GM12892 (cell line): ENCODE measurements around the gene GALNT7.
"Not testable (repeated sequence)": the region's sequence is repeated elsewhere in the genome, so short reads cannot be mapped to it uniquely, and the experiment has no call there.

Experiments used
- DNase-seq: peaks from one replicate; pipeline ENCODE4 v3.0.0; 2011; ENCODE audit not compliant: insufficient read length
- FAIRE-seq: peaks from 2 replicates; lab custom pipeline; 2011; peaks lifted over from hg19 to GRCh38; lab: Jason Lieb, UNC
- POLR2A ChIP-seq: IDR thresholded peaks from 2 replicates; pipeline ENCODE4 v1.6.1; 2011; ENCODE audit warnings: low read depth, low read length, control low read depth
- POLR2AphosphoS5 ChIP-seq: IDR thresholded peaks from 2 replicates; pipeline ENCODE4 v1.6.1; 2011; ENCODE audit warnings: low read depth, low read length, control low read depth
- TAF1 ChIP-seq: IDR thresholded peaks from 2 replicates; pipeline ENCODE4 v1.6.1; 2011; ENCODE audit warnings: low read depth, mild to moderate bottlenecking, control low read depth, low read length, borderline replicate concordance

GALNT7 gene

DNA sequence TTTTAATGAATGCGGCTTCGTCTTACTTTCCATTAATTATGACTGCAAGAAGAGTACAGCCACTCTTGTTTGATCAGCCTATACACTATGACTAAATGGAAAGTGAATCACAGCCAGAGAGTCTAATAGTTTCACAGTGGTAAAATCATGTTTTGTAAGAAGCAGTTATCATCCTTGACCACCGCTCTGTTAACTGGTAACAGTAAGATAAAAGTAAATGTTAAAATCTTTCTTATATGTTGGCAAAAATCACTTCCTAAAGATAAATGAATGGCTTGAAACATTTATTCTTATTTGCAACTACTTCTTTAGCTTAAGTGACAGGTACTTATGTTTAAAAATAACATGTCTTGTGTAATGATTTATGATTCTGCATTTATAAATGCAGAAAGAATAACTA lies 13.2 kb downstream of the GALNT7 start:
- no peak for FAIRE-seq
- TF ChIP-seq POLR2AphosphoS5 (no peak), POLR2A (no peak), TAF1 (no peak)
- no peak for DNase-seq

DNA sequence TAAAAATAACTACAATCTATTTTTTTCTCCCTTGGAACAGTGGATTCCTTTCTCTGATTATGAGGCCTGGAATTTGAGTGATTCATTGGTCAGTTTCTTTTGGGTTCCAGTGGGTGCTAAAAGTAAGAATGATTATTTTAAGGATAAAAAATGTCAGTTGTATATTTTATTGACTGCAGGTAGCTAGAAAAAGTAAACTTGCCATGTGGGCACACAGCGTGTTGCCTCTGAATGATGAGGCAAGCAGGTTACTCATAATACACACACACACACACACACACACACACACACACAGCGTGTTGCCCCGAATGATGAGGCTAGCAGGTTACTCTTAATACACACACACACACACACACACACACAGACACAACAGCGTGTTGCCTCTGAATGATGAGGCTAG lies 13.8 kb downstream of the GALNT7 start:
- DNase-seq = no peak
- no peak for FAIRE-seq
- no peak for TF ChIP-seq POLR2A
- no peak for TF ChIP-seq POLR2AphosphoS5
- no peak for TF ChIP-seq TAF1

DNA sequence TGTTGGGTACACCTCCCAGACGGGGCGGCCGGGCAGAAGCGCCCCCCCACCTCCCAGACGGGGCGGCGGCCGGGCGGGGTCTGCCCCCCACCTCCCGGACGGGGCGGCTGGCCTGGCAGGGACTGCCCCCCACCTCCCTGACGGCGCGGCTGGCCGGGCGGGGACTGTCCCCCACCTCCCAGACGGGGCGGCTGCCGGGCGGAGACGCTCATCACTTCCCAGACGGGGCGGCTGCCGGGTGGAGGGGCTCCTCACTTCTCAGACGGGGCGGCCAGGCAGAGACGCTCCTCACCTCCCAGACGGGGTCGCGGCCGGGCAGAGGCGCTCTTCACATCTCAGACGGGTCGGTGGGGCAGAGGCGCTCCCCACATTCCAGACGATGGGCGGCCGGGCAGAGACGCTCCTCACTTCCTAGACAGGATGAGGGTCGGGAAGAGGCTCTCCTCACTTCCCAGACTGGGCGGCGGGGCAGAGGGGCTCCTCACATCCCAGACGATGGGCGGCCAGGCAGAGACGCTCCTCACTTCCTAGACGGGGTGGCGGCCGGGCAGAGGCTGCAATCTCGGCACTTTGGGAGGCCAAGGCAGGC lies 15.1 kb downstream of the GALNT7 start:
- FAIRE-seq, DNase-seq: not testable (repeated sequence)

DNA sequence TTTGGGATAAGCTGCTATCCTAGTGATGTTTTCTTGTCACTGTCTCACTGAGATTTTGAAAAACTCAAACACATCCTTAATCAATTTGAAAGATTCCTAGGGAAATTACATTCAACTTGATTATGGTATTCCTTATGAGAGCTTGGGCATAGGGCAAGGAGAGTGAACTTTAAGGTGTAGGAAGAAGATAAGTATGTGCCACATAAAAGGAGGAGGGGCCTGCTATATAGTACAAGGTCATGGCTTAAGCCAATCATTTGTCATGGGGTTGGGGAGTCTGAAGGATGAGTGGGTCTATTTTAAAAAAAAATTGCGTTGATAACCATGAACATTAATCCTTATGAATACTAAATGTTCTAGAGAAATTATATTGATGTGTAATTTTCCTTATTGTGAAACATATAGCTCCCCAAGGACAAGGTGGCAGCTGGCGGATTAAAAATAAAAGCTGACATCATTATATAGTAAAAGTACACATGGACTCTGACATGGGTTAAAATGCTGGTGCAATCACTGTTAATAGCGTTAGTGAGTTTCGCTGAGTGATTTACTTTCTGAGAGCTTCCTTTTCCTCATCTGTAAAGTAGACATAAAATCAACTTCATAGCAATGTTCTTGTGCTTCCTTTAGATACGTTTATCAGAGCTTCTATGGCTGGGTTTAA lies 17.4 kb downstream of the GALNT7 start:
- FAIRE-seq = no peak
- TF ChIP-seq POLR2AphosphoS5 (no peak), TAF1 (no peak), POLR2A (no peak)
- DNase-seq = no peak

DNA sequence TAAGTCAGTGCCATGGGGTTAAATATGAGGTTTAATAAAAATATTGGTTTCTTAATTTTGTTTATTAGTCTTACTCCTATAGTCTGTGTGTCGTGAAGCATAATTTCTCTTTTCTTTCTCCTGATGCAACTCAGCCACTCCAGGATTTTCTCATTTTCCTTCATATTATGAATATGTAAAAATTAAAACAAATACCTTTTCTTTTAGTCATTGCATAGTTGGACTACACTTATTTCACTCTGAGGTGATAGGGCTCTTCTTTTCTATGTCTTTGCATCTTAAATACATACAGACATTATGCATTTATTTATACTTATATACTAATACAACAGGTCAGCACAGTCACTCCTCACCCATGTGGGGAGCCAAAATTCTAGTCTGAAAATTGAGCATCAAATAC lies 19.1 kb downstream of the GALNT7 start:
- DNase-seq (no peak), FAIRE-seq (no peak)
- no peak for TF ChIP-seq POLR2A

DNA sequence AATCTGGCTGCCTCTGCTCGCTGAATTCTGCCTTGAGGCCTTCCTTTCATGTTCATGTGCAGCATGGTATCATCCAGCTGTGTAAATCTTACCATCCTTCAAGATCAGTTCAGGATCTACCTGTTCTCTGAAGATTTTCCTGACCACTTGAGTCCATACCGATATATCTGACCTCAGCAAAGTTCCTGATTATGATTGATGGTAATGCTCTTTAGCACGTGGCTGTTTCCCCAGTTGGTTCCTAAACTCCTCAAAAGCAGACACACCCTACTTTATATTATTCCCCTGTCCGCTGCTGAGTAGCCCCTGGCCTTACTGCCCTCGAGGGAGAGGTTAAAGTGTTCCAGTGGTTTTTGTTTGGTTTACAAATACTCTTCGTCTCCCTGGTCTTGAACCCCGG lies 20.0 kb downstream of the GALNT7 start:
- FAIRE-seq = peak; percentile 56
- no peak for TF ChIP-seq TAF1
- no peak for TF ChIP-seq POLR2AphosphoS5
- TF ChIP-seq POLR2A = no peak
- DNase-seq = no peak

DNA sequence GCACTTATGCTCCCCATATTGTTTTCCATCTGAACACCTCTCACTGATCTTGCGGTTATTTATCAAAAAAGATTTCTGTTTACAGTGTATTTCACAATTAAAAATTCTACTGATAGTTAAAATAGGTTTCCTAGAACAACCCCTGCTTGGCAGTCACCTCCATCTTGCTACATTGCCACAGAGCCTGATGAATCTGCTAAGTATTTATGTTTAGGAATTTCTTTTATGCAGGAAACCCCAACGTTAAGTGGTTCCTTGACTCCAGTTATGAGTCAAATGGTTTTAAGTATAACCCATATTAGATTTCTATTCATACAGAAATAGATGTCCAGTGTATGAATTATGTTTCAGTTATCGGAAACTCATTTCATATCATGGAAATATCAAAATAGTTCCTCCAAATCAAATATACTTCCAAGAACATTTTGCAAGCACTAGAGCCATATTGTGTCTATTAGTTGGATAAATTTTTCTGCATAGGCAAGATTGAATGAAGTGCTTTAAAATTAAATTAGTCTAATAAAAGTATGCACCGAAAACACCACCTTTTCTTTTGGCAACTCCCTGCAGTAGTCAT lies 20.6 kb downstream of the GALNT7 start:
- no peak for DNase-seq
- FAIRE-seq = no peak
- no peak for TF ChIP-seq POLR2AphosphoS5
- no peak for TF ChIP-seq TAF1
- TF ChIP-seq POLR2A = no peak

DNA sequence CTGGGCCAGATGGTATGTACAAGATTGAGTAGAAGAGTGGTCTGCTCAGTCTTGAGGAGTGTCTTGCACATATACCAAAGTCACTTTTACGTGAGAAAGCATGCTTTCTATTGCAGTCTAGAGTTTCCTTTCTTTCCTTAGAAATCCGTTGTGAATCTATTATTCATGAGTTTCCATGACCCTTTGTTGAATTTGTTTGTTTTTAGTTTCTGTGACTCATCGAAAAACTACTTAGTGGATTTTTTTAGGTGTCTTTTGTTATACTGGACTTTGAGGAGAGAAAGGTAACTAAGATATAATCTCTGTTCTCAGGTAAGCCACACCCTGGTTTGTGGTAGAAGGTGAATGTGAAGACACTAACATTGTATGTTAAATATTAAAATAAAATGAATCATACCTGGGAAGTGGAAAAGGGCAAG lies 23.0 kb downstream of the GALNT7 start:
- no peak for DNase-seq
- no peak for FAIRE-seq

DNA sequence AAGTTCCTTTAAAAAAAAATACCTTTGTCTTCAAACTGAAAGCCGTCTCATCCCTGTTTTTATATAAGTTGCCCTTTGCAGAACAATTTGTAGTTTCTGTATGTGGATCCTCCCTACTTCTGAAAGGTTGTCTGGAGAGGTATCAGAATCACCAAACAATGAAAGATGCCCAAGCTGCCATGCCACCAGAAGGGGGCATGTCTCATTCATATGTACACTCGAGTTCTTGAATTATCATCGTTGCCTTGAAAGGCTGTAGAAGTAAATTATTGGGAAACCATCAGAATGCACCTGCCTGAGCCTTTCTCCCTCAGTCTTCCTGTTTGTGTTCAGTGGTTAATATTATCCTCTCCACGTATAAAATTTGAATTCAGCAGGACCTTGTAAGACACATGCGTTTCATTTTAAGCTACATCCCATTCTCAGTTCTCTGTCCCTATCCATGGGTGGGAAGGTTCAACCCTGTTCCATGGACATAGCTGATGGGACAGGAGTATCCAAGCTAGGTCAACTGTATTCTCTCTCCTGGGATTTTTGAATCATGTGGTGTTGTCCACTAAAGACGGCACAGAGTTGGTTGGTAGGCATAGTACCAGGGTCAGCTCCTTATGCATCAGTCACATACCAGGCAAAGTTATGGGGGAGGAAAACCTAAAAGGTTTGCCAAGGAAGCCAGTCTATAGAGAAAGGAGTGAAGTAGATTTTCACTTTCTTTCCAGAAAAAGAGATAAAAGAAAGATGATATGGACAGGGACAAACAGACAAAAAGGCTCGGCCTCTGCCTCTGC lies 24.0 kb downstream of the GALNT7 start:
- no peak for TF ChIP-seq TAF1
- TF ChIP-seq POLR2A = no peak
- no peak for TF ChIP-seq POLR2AphosphoS5
- DNase-seq (no peak), FAIRE-seq (peak; percentile 17)

More for the DNA sequence above, 23.0 kb downstream of the GALNT7 start:
- TF ChIP-seq TAF1 = no peak
- TF ChIP-seq POLR2A = no peak
- TF ChIP-seq POLR2AphosphoS5 = no peak

DNA sequence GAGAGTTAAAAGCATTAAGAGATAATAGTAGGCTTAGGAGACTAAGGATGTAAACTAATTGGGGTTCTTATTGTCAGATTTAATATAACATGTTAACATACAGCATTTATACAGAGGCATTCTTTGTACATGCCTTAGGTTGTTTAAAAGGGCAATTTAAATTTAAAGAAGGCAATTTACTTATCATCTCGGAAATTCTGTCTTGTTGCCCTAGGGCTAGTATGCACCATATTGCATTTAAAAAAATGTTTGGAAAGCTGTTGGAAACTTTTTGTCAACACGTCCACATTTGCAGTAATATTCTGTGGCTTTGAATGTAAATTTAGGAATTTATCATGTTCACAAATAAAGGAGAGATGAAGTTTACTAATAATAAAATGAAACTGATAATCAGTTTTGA lies 25.5 kb downstream of the GALNT7 start:
- FAIRE-seq (no peak), DNase-seq (no peak)
- no peak for TF ChIP-seq POLR2AphosphoS5
- TF ChIP-seq TAF1 = no peak
- no peak for TF ChIP-seq POLR2A

DNA sequence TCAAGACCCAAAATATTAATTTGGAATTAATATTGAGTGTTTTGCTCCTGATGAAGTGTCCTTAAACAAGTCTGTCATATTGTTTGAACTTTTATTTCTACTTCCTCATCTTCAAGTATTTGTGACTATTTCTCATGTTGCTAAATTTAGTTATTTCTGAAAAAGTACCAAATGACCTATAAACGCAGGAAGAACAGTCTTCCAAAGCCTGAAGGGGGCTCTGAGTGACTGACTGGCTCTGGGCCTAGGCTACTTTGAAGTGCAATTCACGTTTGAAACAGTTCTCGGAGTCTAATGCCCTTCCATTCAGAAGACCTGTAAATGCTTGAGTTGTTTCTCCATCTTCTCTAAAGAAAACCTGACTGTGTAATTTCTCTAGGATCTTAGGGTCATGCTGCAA lies 26.5 kb downstream of the GALNT7 start:
- DNase-seq = no peak
- no peak for FAIRE-seq
- TF ChIP-seq POLR2AphosphoS5 = no peak
- TF ChIP-seq TAF1 = no peak
- TF ChIP-seq POLR2A = no peak

DNA sequence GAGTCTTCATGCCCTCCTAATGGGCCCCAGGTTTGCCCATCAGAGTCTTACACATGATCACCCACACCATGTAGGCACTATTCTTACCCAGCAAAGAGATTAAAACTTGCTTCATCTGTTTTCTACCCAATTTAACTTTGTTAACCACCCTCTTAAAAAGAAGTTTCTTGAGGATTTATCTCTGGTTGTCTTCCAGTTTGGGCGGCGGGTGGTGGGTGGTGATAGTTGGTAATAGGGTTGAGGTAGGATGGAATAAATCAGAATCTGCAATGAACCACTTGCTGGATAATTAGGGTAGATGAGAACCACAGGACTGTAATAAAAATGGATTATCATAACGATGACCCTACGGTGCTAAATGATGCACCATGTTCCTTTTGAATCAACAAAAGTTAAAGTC lies 30.9 kb downstream of the GALNT7 start:
- FAIRE-seq = no peak
- no peak for DNase-seq
- TF ChIP-seq TAF1 (no peak), POLR2AphosphoS5 (no peak), POLR2A (no peak)
